ENCODE data around the gene HOXD4. TPM values are rescaled to one million over a fixed set of nuclear protein-coding genes. Genes with fewer than 3 reads are reported as not detected.
A peak's percentile ranks its signal among the peaks of the same experiment; 100 is the strongest.

HOXD4 gene
- 1.0 TPM for total RNA-seq

GRCh38 chr2:176151442-176152287 is at the start of gene HOXD4:
Gene HOXD4 (plus strand): TSS chr2:176151550. CDS start chr2:176151634, 84 bp downstream.
- peak within 1 kb of the TSS in 1 of 3 donors; percentile 13 for H3K4me3 ChIP-seq (ENCODE audit: low read length in 3 of 3)
- no peak within 1 kb of the TSS for H3K9ac ChIP-seq (ENCODE audit: low read depth in 1 of 3, low read length in 3 of 3)
- H3K36me3 ChIP-seq (ENCODE audit: control insufficient read depth in 3 of 3, insufficient read depth in 3 of 3, low read length in 3 of 3): peaks cover 0 to 6% (median 0%) of the 10 kb centered on the region in 3 donors
- no peaks in the 10 kb centered on the region for H3K4me1 ChIP-seq (ENCODE audit: control insufficient read depth in 3 of 3, insufficient read depth in 3 of 3, low read length in 3 of 3)
- H3K27ac ChIP-seq (ENCODE audit: low read depth, low read length): no peak within 1 kb of the TSS
- H3K9me3 ChIP-seq (ENCODE audit: control insufficient read depth in 3 of 3, low read length in 3 of 3): no peaks in the 10 kb centered on the region
- peaks cover 5 to 38% (median 23%) of the 10 kb centered on the region in 3 donors for H3K27me3 ChIP-seq (ENCODE audit: control insufficient read depth in 3 of 3, insufficient read depth in 3 of 3, low read length in 3 of 3)

GRCh38 chr2:176101842-176102241 is 49.5 kb upstream of the HOXD4 start:
- H3K4me1 ChIP-seq (ENCODE audit: control insufficient read depth in 3 of 3, insufficient read depth in 3 of 3, low read length in 3 of 3): peaks cover 10 to 36% (median 27%) of the 10 kb centered on the region in 3 donors
- no peaks in the 10 kb centered on the region for H3K36me3 ChIP-seq (ENCODE audit: control insufficient read depth in 3 of 3, insufficient read depth in 3 of 3, low read length in 3 of 3)
- H3K27me3 ChIP-seq (ENCODE audit: control insufficient read depth in 3 of 3, insufficient read depth in 3 of 3, low read length in 3 of 3): peaks cover 97 to 100% (median 97%) of the 10 kb centered on the region in 3 donors
- no peak overlapping the region for H3K27ac ChIP-seq (ENCODE audit: low read depth, low read length)
- no peaks in the 10 kb centered on the region for H3K9me3 ChIP-seq (ENCODE audit: control insufficient read depth in 3 of 3, low read length in 3 of 3)
- no peak overlapping the region for H3K9ac ChIP-seq (ENCODE audit: low read depth in 1 of 3, low read length in 3 of 3)
- no peak overlapping the region for H3K4me3 ChIP-seq (ENCODE audit: low read length in 3 of 3)

GRCh38 chr2:176102309-176102866 is 49.0 kb upstream of the HOXD4 start:
- H3K27me3 ChIP-seq (ENCODE audit: control insufficient read depth in 3 of 3, insufficient read depth in 3 of 3, low read length in 3 of 3): peaks cover 96 to 100% (median 97%) of the 10 kb centered on the region in 3 donors
- H3K4me1 ChIP-seq (ENCODE audit: control insufficient read depth in 3 of 3, insufficient read depth in 3 of 3, low read length in 3 of 3): peaks cover 10 to 36% (median 25%) of the 10 kb centered on the region in 3 donors
- no peaks in the 10 kb centered on the region for H3K9me3 ChIP-seq (ENCODE audit: control insufficient read depth in 3 of 3, low read length in 3 of 3)
- H3K9ac ChIP-seq (ENCODE audit: low read depth in 1 of 3, low read length in 3 of 3): no peak overlapping the region
- no peaks in the 10 kb centered on the region for H3K36me3 ChIP-seq (ENCODE audit: control insufficient read depth in 3 of 3, insufficient read depth in 3 of 3, low read length in 3 of 3)
- H3K27ac ChIP-seq (ENCODE audit: low read depth, low read length): no peak overlapping the region
- H3K4me3 ChIP-seq (ENCODE audit: low read length in 3 of 3): no peak overlapping the region

GRCh38 chr2:176103194-176103593 is 48.2 kb upstream of the HOXD4 start:
- Histone ChIP-seq H3K4me3 (ENCODE audit: low read length in 3 of 3) (no peak overlapping the region), H3K27me3 (ENCODE audit: control insufficient read depth in 3 of 3, insufficient read depth in 3 of 3, low read length in 3 of 3) (peaks cover 90 to 97% (median 92%) of the 10 kb centered on the region in 3 donors), H3K9ac (ENCODE audit: low read depth in 1 of 3, low read length in 3 of 3) (no peak overlapping the region), H3K27ac (ENCODE audit: low read depth, low read length) (no peak overlapping the region), H3K9me3 (ENCODE audit: control insufficient read depth in 3 of 3, low read length in 3 of 3) (no peaks in the 10 kb centered on the region), H3K36me3 (ENCODE audit: control insufficient read depth in 3 of 3, insufficient read depth in 3 of 3, low read length in 3 of 3) (no peaks in the 10 kb centered on the region), H3K4me1 (ENCODE audit: control insufficient read depth in 3 of 3, insufficient read depth in 3 of 3, low read length in 3 of 3) (peaks cover 8 to 29% (median 19%) of the 10 kb centered on the region in 3 donors)

GRCh38 chr2:176103742-176104315 is 47.5 kb upstream of the HOXD4 start:
- Histone ChIP-seq H3K27ac (ENCODE audit: low read depth, low read length) (no peak overlapping the region), H3K4me3 (ENCODE audit: low read length in 3 of 3) (peak overlapping the region in 1 of 3 donors; percentile 52), H3K9me3 (ENCODE audit: control insufficient read depth in 3 of 3, low read length in 3 of 3) (no peaks in the 10 kb centered on the region), H3K4me1 (ENCODE audit: control insufficient read depth in 3 of 3, insufficient read depth in 3 of 3, low read length in 3 of 3) (peaks cover 11 to 29% (median 17%) of the 10 kb centered on the region in 3 donors), H3K9ac (ENCODE audit: low read depth in 1 of 3, low read length in 3 of 3) (peak overlapping the region in 2 of 3 donors; percentile 32 to 33), H3K36me3 (ENCODE audit: control insufficient read depth in 3 of 3, insufficient read depth in 3 of 3, low read length in 3 of 3) (no peaks in the 10 kb centered on the region), H3K27me3 (ENCODE audit: control insufficient read depth in 3 of 3, insufficient read depth in 3 of 3, low read length in 3 of 3) (peaks cover 89 to 96% (median 92%) of the 10 kb centered on the region in 3 donors)

- Histone ChIP-seq H3K27me3 (ENCODE audit: control insufficient read depth in 3 of 3, insufficient read depth in 3 of 3, low read length in 3 of 3) (peaks cover 89 to 96% (median 92%) of the 10 kb centered on the region in 3 donors), H3K36me3 (ENCODE audit: control insufficient read depth in 3 of 3, insufficient read depth in 3 of 3, low read length in 3 of 3) (no peaks in the 10 kb centered on the region), H3K9ac (ENCODE audit: low read depth in 1 of 3, low read length in 3 of 3) (peak overlapping the region in 2 of 3 donors; percentile 32 to 33), H3K9me3 (ENCODE audit: control insufficient read depth in 3 of 3, low read length in 3 of 3) (no peaks in the 10 kb centered on the region), H3K27ac (ENCODE audit: low read depth, low read length) (peak overlapping the region; percentile 54), H3K4me3 (ENCODE audit: low read length in 3 of 3) (peak overlapping the region in 2 of 3 donors; percentile 27 to 52), H3K4me1 (ENCODE audit: control insufficient read depth in 3 of 3, insufficient read depth in 3 of 3, low read length in 3 of 3) (peaks cover 11 to 28% (median 16%) of the 10 kb centered on the region in 3 donors)
Observed at GRCh38 chr2:176104316-176105077, 46.9 kb upstream of the HOXD4 start.

GRCh38 chr2:176105078-176105729 is 46.1 kb upstream of the HOXD4 start:
- peak overlapping the region in 1 of 3 donors; percentile 27 for H3K4me3 ChIP-seq (ENCODE audit: low read length in 3 of 3)
- peak overlapping the region; percentile 54 for H3K27ac ChIP-seq (ENCODE audit: low read depth, low read length)
- H3K27me3 ChIP-seq (ENCODE audit: control insufficient read depth in 3 of 3, insufficient read depth in 3 of 3, low read length in 3 of 3): peaks cover 89 to 96% (median 92%) of the 10 kb centered on the region in 3 donors
- H3K4me1 ChIP-seq (ENCODE audit: control insufficient read depth in 3 of 3, insufficient read depth in 3 of 3, low read length in 3 of 3): peaks cover 8 to 26% (median 16%) of the 10 kb centered on the region in 3 donors
- H3K9me3 ChIP-seq (ENCODE audit: control insufficient read depth in 3 of 3, low read length in 3 of 3): no peaks in the 10 kb centered on the region
- H3K9ac ChIP-seq (ENCODE audit: low read depth in 1 of 3, low read length in 3 of 3): peak overlapping the region in 2 of 3 donors; percentile 32 to 33
- no peaks in the 10 kb centered on the region for H3K36me3 ChIP-seq (ENCODE audit: control insufficient read depth in 3 of 3, insufficient read depth in 3 of 3, low read length in 3 of 3)

GRCh38 chr2:176105730-176106580 is 45.4 kb upstream of the HOXD4 start:
- no peaks in the 10 kb centered on the region for H3K9me3 ChIP-seq (ENCODE audit: control insufficient read depth in 3 of 3, low read length in 3 of 3)
- peaks cover 89 to 96% (median 92%) of the 10 kb centered on the region in 3 donors for H3K27me3 ChIP-seq (ENCODE audit: control insufficient read depth in 3 of 3, insufficient read depth in 3 of 3, low read length in 3 of 3)
- H3K9ac ChIP-seq (ENCODE audit: low read depth in 1 of 3, low read length in 3 of 3): no peak overlapping the region
- peaks cover 8 to 26% (median 16%) of the 10 kb centered on the region in 3 donors for H3K4me1 ChIP-seq (ENCODE audit: control insufficient read depth in 3 of 3, insufficient read depth in 3 of 3, low read length in 3 of 3)
- no peak overlapping the region for H3K4me3 ChIP-seq (ENCODE audit: low read length in 3 of 3)
- H3K27ac ChIP-seq (ENCODE audit: low read depth, low read length): peak overlapping the region; percentile 54
- H3K36me3 ChIP-seq (ENCODE audit: control insufficient read depth in 3 of 3, insufficient read depth in 3 of 3, low read length in 3 of 3): no peaks in the 10 kb centered on the region
